Stomach (tissue), 9 donors: ENCODE measurements around the gene PLK5. TPM values are rescaled to one million over a fixed set of nuclear protein-coding genes. Genes with fewer than 3 reads are reported as not detected.
"Not testable (repeated sequence)": the region's sequence is repeated elsewhere in the genome, so short reads cannot be mapped to it uniquely, and the experiment has no call there.

Experiments
- DNase-seq, 2 donors: peaks; one replicate each; pipeline versions ENCODE4 v3.0.0 to v3.0.0-alpha.2; 2013 to 2019
- H3K27ac ChIP-seq, 5 donors: fragments of 200-600 bp in 4 of 5; sonication (generic) in 4 of 5; one replicate each; pipeline ENCODE4 v1.5.1; 2013 to 2019; ENCODE audit warnings: mild to moderate bottlenecking in 1 of 5, moderate library complexity in 1 of 5
- H3K27me3 ChIP-seq, 3 donors: fragments of 200-600 bp; sonication (generic); one replicate each; pipeline ENCODE4 v1.5.1; 2017 to 2019; ENCODE audit warnings: mixed run types in 1 of 3
- H3K36me3 ChIP-seq, 4 donors: fragments of 200-600 bp; sonication (generic); 1 replicate in 3 of 4; 2 replicates in 1 of 4; pipeline ENCODE4 v1.5.1; 2016 to 2019
- H3K4me1 ChIP-seq, 4 donors: fragments of 200-600 bp; sonication (generic); one replicate each; pipeline ENCODE4 v1.5.1; 2016 to 2019
- H3K4me3 ChIP-seq, 4 donors: fragments of 200-600 bp; sonication (generic) in 3 of 4; one replicate each; pipeline ENCODE4 v1.5.1; 2016 to 2019; ENCODE audit warnings: mild to moderate bottlenecking in 1 of 4
- H3K9me3 ChIP-seq, 4 donors: fragments of 200-600 bp; sonication (generic); one replicate each; pipeline ENCODE4 v1.5.1; 2016 to 2019
- CTCF ChIP-seq, 7 experiments: fragments of 450-650 bp in 4 of 7; fragments of 200-600 bp in 3 of 7; sonication (generic) in 3 of 7; IDR thresholded peaks; one replicate each; pipeline ENCODE4 v1.5.1; 2016 to 2019; ENCODE audit warnings: antibody characterized with exemption in 7 of 7, control low read depth in 2 of 7, mild to moderate bottlenecking in 1 of 7
- EP300 ChIP-seq: sonication (generic); formaldehyde crosslinking; IDR thresholded peaks from one replicate; pipeline ENCODE4 v1.6.1; 2017; ENCODE audit warnings: antibody characterized with exemption
- POLR2A ChIP-seq, 4 donors: fragments of 450-650 bp; IDR thresholded peaks; one replicate each; pipeline ENCODE4 v1.6.1; 2016; ENCODE audit warnings: antibody characterized with exemption in 4 of 4, control low read depth in 2 of 4, mild to moderate bottlenecking in 1 of 4, moderate library complexity in 1 of 4
- POLR2AphosphoS5 ChIP-seq, 3 donors: sonication (generic); formaldehyde crosslinking; IDR thresholded peaks; one replicate each; pipeline ENCODE4 v1.6.1; 2016; ENCODE audit warnings: antibody characterized with exemption in 3 of 3
- WGBS, 5 donors: extraction: QIAGEN DNeasy Blood & Tissue Kit in 3 of 5; methylation state at CpG; one replicate each; pipeline versions ENCODE4 v1.1.5 to v1.1.7; 2013 to 2018; 5-methylcytosine and 5-hydroxymethylcytosine counted together
- intact Hi-C: fragments of 100-400 bp; cut with DNase I; formaldehyde crosslinking; loops from one replicate; pipeline ENCODE4 v1.15.1; 2023; ENCODE audit warnings: low total_unique reads
- polyA plus RNA-seq, 3 donors: library from polyadenylated mRNA; stranded (reverse); fragments of 200-250 nt; gene quantifications; one replicate each; pipeline ENCODE4 v1.2.3, GENCODE V29; 2013
- total RNA-seq, 5 donors: library from RNA; depleted of rRNA; stranded (reverse); fragments of >200 nt; gene quantifications; one replicate each; pipeline versions ENCODE4 v1.1.0 to v1.2.3, GENCODE V29; 2014 to 2016
- donor health status: healthy with polysubstance abuse.
- donor health status: Bipolar disorder and iron deficiency.
- donor health status: healthy.

PLK5 gene
- total and polyA plus RNA-seq, 8 donors = 0.12 to 0.80 TPM; not detected in 6

GRCh38 chr19:1526979-1527649 is 3.2 kb downstream of the PLK5 start:
- H3K4me1 ChIP-seq = peaks cover 0 to 15% (median 10%) of the 10 kb centered on the region in 4 donors
- TF ChIP-seq POLR2AphosphoS5 (IDR thresholded peaks at IDR 0.05) (no peak), POLR2A (IDR thresholded peaks at IDR 0.05) (no peak), CTCF (IDR thresholded peaks at IDR 0.05) (no peak), EP300 (no peak)
- WGBS, 5 donors = 62 to 70% (median 68%) methylated on average over 18 of the region's 18 CpGs
- no peak overlapping the region for H3K27ac ChIP-seq
- intact Hi-C loops = no loop called here
- no peaks in the 10 kb centered on the region for H3K9me3 ChIP-seq
- DNase-seq = no peak
- H3K36me3 ChIP-seq = no peaks in the 10 kb centered on the region
- no peak overlapping the region for H3K4me3 ChIP-seq
- H3K27me3 ChIP-seq = peaks cover 7 to 96% (median 69%) of the 10 kb centered on the region in 3 donors

GRCh38 chr19:1527650-1528309 is 3.9 kb downstream of the PLK5 start:
- H3K4me3 ChIP-seq = no peak overlapping the region
- TF ChIP-seq EP300 = no peak
- no peak for TF ChIP-seq POLR2A (IDR thresholded peaks at IDR 0.05)
- no peak for TF ChIP-seq CTCF (IDR thresholded peaks at IDR 0.05)
- TF ChIP-seq POLR2AphosphoS5 (IDR thresholded peaks at IDR 0.05) = no peak
- H3K36me3 ChIP-seq = no peaks in the 10 kb centered on the region
- H3K27me3 ChIP-seq = peaks cover 7 to 97% (median 68%) of the 10 kb centered on the region in 3 donors
- intact Hi-C loops = no loop called here
- no peaks in the 10 kb centered on the region for H3K9me3 ChIP-seq
- H3K27ac ChIP-seq = no peak overlapping the region
- DNase-seq = no peak
- WGBS, 5 donors = 65 to 77% (median 72%) methylated on average over 17 to 27 of the region's 27 CpGs
- peaks cover 0 to 15% (median 10%) of the 10 kb centered on the region in 4 donors for H3K4me1 ChIP-seq

- Histone ChIP-seq H3K36me3 (no peaks in the 10 kb centered on the region), H3K9me3 (no peaks in the 10 kb centered on the region), H3K27me3 (peaks cover 7 to 97% (median 58%) of the 10 kb centered on the region in 3 donors), H3K4me3 (no peak overlapping the region), H3K4me1 (peaks cover 0 to 12% (median 6%) of the 10 kb centered on the region in 4 donors), H3K27ac (no peak overlapping the region)
- no peak for DNase-seq
- intact Hi-C loops = no loop called here
- 77 to 81% (median 79%) methylated on average over 20 to 21 of the region's 23 CpGs for WGBS, 5 donors
- TF ChIP-seq POLR2A (IDR thresholded peaks at IDR 0.05) (no peak), CTCF (IDR thresholded peaks at IDR 0.05) (no peak), EP300 (no peak), POLR2AphosphoS5 (IDR thresholded peaks at IDR 0.05) (no peak)
Measured at GRCh38 chr19:1528596-1529429, 4.9 kb downstream of the PLK5 start.

- Histone ChIP-seq H3K27me3 (peaks cover 7 to 93% (median 52%) of the 10 kb centered on the region in 3 donors), H3K4me1 (peaks cover 0 to 6% (median under 1%) of the 10 kb centered on the region in 4 donors), H3K4me3 (no peak overlapping the region), H3K27ac (no peak overlapping the region), H3K36me3 (no peaks in the 10 kb centered on the region), H3K9me3 (no peaks in the 10 kb centered on the region)
- no peak for DNase-seq
- TF ChIP-seq CTCF (IDR thresholded peaks at IDR 0.05) (no peak), POLR2AphosphoS5 (IDR thresholded peaks at IDR 0.05) (no peak), POLR2A (IDR thresholded peaks at IDR 0.05) (no peak), EP300 (no peak)
- 72 to 84% (median 79%) methylated on average over 3 to 16 of the region's 16 CpGs for WGBS, 5 donors
- intact Hi-C loops = no loop called here
Measured at GRCh38 chr19:1529430-1529816, 5.5 kb downstream of the PLK5 start.

- H3K27ac ChIP-seq, H3K4me3 ChIP-seq, H3K36me3 ChIP-seq, H3K4me1 ChIP-seq, intact Hi-C loops, H3K9me3 ChIP-seq, DNase-seq: not testable (repeated sequence)
- peaks cover 0 to 92% (median 37%) of the 10 kb centered on the region in 3 donors for H3K27me3 ChIP-seq
- 88 to 93% (median 91%) methylated on average over 7 to 11 of the region's 11 CpGs for WGBS, 5 donors
Measured at GRCh38 chr19:1530856-1531255, 7.0 kb downstream of the PLK5 start.
